Heart left ventricle (tissue), 16 donors: ENCODE data around the gene STPG3. TPM values are rescaled to one million over a fixed set of nuclear protein-coding genes. Genes with fewer than 3 reads are reported as not detected.

ENCODE experiments used
- ATAC-seq, 4 donors: fragments of 200-7000 bp; cut with Tn5 transposase; one replicate each; pipeline ENCODE4 v1.9.1; 2020 to 2022; ENCODE audit warnings: moderate library complexity in 4 of 4, mild to moderate bottlenecking in 3 of 4, moderate number of reproducible peaks in 1 of 4
- DNase-seq, 5 donors: peaks; one replicate each; pipeline ENCODE4 v3.0.0-alpha.2; 2020
- H3K27ac ChIP-seq, 12 donors: fragments of 200-600 bp; sonication (generic) in 4 of 12; one replicate each; pipeline versions ENCODE4 v1.5.0 to v1.8.0; 2016 to 2022; ENCODE audit warnings: mild to moderate bottlenecking in 2 of 12
- H3K27me3 ChIP-seq, 9 donors: fragments of 200-600 bp; sonication (generic) in 2 of 9; one replicate each; pipeline versions ENCODE4 v1.5.1 to v1.8.0; 2016 to 2022; ENCODE audit warnings: mild to moderate bottlenecking in 3 of 9
- H3K36me3 ChIP-seq, 9 donors: fragments of 200-600 bp; sonication (generic) in 2 of 9; one replicate each; pipeline versions ENCODE4 v1.5.0 to v1.8.0; 2018 to 2022; ENCODE audit warnings: mild to moderate bottlenecking in 2 of 9
- H3K4me1 ChIP-seq, 12 donors: fragments of 200-600 bp; sonication (generic) in 4 of 12; one replicate each; pipeline versions ENCODE4 v1.5.0 to v1.8.0; 2016 to 2022; ENCODE audit warnings: mild to moderate bottlenecking in 3 of 12
- H3K4me3 ChIP-seq, 12 donors: fragments of 200-600 bp; sonication (generic) in 4 of 12; one replicate each; pipeline versions ENCODE4 v1.5.0 to v1.8.0; 2017 to 2022; ENCODE audit warnings: mild to moderate bottlenecking in 9 of 12, moderate library complexity in 4 of 12
- H3K9me3 ChIP-seq, 12 donors: fragments of 200-600 bp; sonication (generic) in 4 of 12; one replicate each; pipeline versions ENCODE4 v1.5.0 to v1.8.0; 2016 to 2022; ENCODE audit warnings: mild to moderate bottlenecking in 1 of 12
- CTCF ChIP-seq, 12 donors: fragments of 200-600 bp; sonication (generic) in 4 of 12; IDR thresholded peaks; one replicate each; pipeline versions ENCODE4 v1.5.0 to v1.8.0; 2018 to 2022; ENCODE audit warnings: antibody characterized with exemption in 12 of 12, mild to moderate bottlenecking in 5 of 12
- POLR2A ChIP-seq, 2 donors: fragments of 450-650 bp; IDR thresholded peaks; one replicate each; pipeline ENCODE4 v1.6.1; 2017; ENCODE audit warnings: antibody characterized with exemption in 2 of 2, mild to moderate bottlenecking in 2 of 2, moderate library complexity in 2 of 2
- WGBS, 4 donors: extraction: QIAGEN DNeasy Blood & Tissue Kit in 2 of 4; methylation state at CpG; one replicate each; pipeline versions ENCODE4 v1.1.5 to v1.1.7; 2013 to 2018; 5-methylcytosine and 5-hydroxymethylcytosine counted together
- intact Hi-C, 10 donors: fragments of 100-400 bp; cut with DNase I; formaldehyde crosslinking; loops; one replicate each; pipeline versions ENCODE4 v1.11.1 to v1.14.2; 2022
- polyA plus RNA-seq, 2 donors: library from polyadenylated mRNA; stranded (reverse); fragments of 200-250 nt; gene quantifications; one replicate each; pipeline ENCODE4 v1.2.3, GENCODE V29; 2013
- total RNA-seq, 9 donors: library from RNA; depleted of rRNA in 2 of 9; stranded (reverse); fragments of >200 nt in 2 of 9; fragmentation: NEBNext Ultra II Directional in 3 of 9; extraction: Animal tissue kit (Norgen Biotek cat#: 25700) in 3 of 9; gene quantifications; one replicate each; pipeline versions ENCODE4 v1.1.0 to v1.2.4, GENCODE V29; 2016 to 2023
- donor health status: ischemic (EF 13 %, LVEDD 7.1; RV severe dilation, severe dysfunction).
- donor health status: healthy with polysubstance abuse.
- donor health status: DM: no; HTN: yes; CAD: no.
- donor health status: DM: no; HTN: no; CAD: no.
- donor health status: ischemic (EF 25% LVEDD 6.9; RV normal size, moderate dysfunction).
- donor health status: ischemic (EF 25% LVEDD 5.7; RV mildly dilated, moderate dysfunction).
- donor health status: healthy.
- donor health status: DM: yes; HTN: yes; CAD: no.
- donor health status: ischemic (EF 35%, LVEDD 5.7; RV mildly dilated, moderate dysfunction).
- donor health status: nonischemic (EF 11% LVEDD 7.7; RV severe dilation, severe dysfunction).
- donor health status: DM: yes; HTN: yes; CAD: no.
- donor health status: PGD.
- donor health status: ischemic (EF 29% LVEDD 5.4; RV normal size, mild dysfunction).
- donor health status: nonischemic (EF 23%, LVEDD 6.1; RV moderate dilation, normal function).

The STPG3 gene
- total and polyA plus RNA-seq, 11 donors, result 0.23 to 0.61 (median 0.31) TPM; not detected in 8

- peaks cover 0 to 3% (median 0%) of the 10 kb centered on the region in 12 donors for H3K9me3 ChIP-seq
- H3K27me3 ChIP-seq, result peaks cover 0 to 72% (median 20%) of the 10 kb centered on the region in 9 donors
- ATAC-seq (no peak), DNase-seq (peak in 1 of 5 donors; percentile 30)
- peaks cover 0 to 81% (median 34%) of the 10 kb centered on the region in 12 donors for H3K4me1 ChIP-seq
- peak overlapping the region in 9 of 12 donors; percentile 62 to 94 (median 76) for H3K4me3 ChIP-seq
- WGBS, 4 donors, result 61 to 75% (median 68%) methylated on average over 7 of the region's 7 CpGs
- TF ChIP-seq CTCF (IDR thresholded peaks at IDR 0.05), result no peak
- TF ChIP-seq POLR2A (IDR thresholded peaks at IDR 0.05), result no peak
- peaks cover 0 to 8% (median 0%) of the 10 kb centered on the region in 9 donors for H3K36me3 ChIP-seq
- intact Hi-C loops, result loop anchor here in 6 of 10 donors (5.0 to 10.0 kb wide), 3 partner anchors 109 to 229 kb away; no protein-coding TSS in a partner anchor
- H3K27ac ChIP-seq, result peak overlapping the region; percentile 17 to 98 (median 86)
These were observed 46.9 kb downstream of the STPG3 start for GRCh38 chr9:137297966-137298365.

GRCh38 chr9:137298401-137299202 lies 47.5 kb downstream of the STPG3 start:
- Histone ChIP-seq H3K4me3 (peak overlapping the region; percentile 4 to 94 (median 68)), H3K4me1 (peaks cover 0 to 87% (median 39%) of the 10 kb centered on the region in 12 donors), H3K9me3 (peaks cover 0 to 3% (median 0%) of the 10 kb centered on the region in 12 donors), H3K27me3 (peaks cover 0 to 69% (median 20%) of the 10 kb centered on the region in 9 donors), H3K36me3 (peaks cover 0 to 8% (median 0%) of the 10 kb centered on the region in 9 donors), H3K27ac (peak overlapping the region; percentile 17 to 98 (median 86))
- peak; percentile 62 to 76 (median 68) for DNase-seq
- no peak for TF ChIP-seq POLR2A (IDR thresholded peaks at IDR 0.05)
- no peak for TF ChIP-seq CTCF (IDR thresholded peaks at IDR 0.05)
- WGBS, 4 donors, result 49 to 63% (median 59%) methylated on average over 24 of the region's 24 CpGs
- intact Hi-C loops, result loop anchor here in 6 of 10 donors (5.0 to 10.0 kb wide), 3 partner anchors 109 to 229 kb away; no protein-coding TSS in a partner anchor
- ATAC-seq, result peak in 1 of 4 donors; percentile 47

GRCh38 chr9:137299203-137299565 lies 48.1 kb downstream of the STPG3 start:
- H3K4me1 ChIP-seq, result peaks cover 0 to 88% (median 42%) of the 10 kb centered on the region in 12 donors
- H3K27ac ChIP-seq, result peak overlapping the region in 11 of 12 donors; percentile 56 to 98 (median 88)
- 43 to 61% (median 56%) methylated on average over 10 of the region's 10 CpGs for WGBS, 4 donors
- peaks cover 0 to 8% (median 0%) of the 10 kb centered on the region in 9 donors for H3K36me3 ChIP-seq
- TF ChIP-seq POLR2A (IDR thresholded peaks at IDR 0.05) (no peak), CTCF (IDR thresholded peaks at IDR 0.05) (no peak)
- intact Hi-C loops, result loop anchor here in 6 of 10 donors (5.0 to 10.0 kb wide), 3 partner anchors 108 to 228 kb away; no protein-coding TSS in a partner anchor
- H3K9me3 ChIP-seq, result peaks cover 0 to 3% (median 0%) of the 10 kb centered on the region in 12 donors
- H3K27me3 ChIP-seq, result peaks cover 0 to 67% (median 18%) of the 10 kb centered on the region in 9 donors
- ATAC-seq (no peak), DNase-seq (peak in 2 of 5 donors; percentile 9 to 17)
- peak overlapping the region; percentile 4 to 94 (median 68) for H3K4me3 ChIP-seq

GRCh38 chr9:137299938-137300337 lies 48.9 kb downstream of the STPG3 start:
- WGBS, 4 donors, result 29 to 38% (median 37%) methylated on average over 16 of the region's 16 CpGs
- Histone ChIP-seq H3K36me3 (peaks cover 0 to 8% (median 0%) of the 10 kb centered on the region in 9 donors), H3K4me1 (peaks cover 0 to 91% (median 46%) of the 10 kb centered on the region in 12 donors), H3K27me3 (peaks cover 0 to 66% (median 15%) of the 10 kb centered on the region in 9 donors), H3K4me3 (peak overlapping the region; percentile 42 to 94 (median 68)), H3K9me3 (no peaks in the 10 kb centered on the region), H3K27ac (peak overlapping the region; percentile 31 to 98 (median 86))
- ATAC-seq (peak in 1 of 4 donors; percentile 17), DNase-seq (peak in 4 of 5 donors; percentile 37 to 68 (median 52))
- intact Hi-C loops, result loop anchor here in 6 of 10 donors (5.0 to 10.0 kb wide), 4 partner anchors 107 to 227 kb away; partner anchors contain the start of genes EXD3 (in 1 of the 6) and NOXA1 (in 1 of the 6)
- TF ChIP-seq CTCF (IDR thresholded peaks at IDR 0.05) (no peak), POLR2A (IDR thresholded peaks at IDR 0.05) (no peak)
